Muscle layer of colon (tissue), 2 donors: ENCODE data around the gene AASS.
A peak's percentile ranks its signal among the peaks of the same experiment; 100 is the strongest.
"Not testable (repeated sequence)": the region's sequence is repeated elsewhere in the genome, so short reads cannot be mapped to it uniquely, and the experiment has no call there.

Experiments used
- H3K27ac ChIP-seq: one replicate; pipeline ENCODE4 v1.7.0; 2013; ENCODE audit warnings: low read depth, mild to moderate bottlenecking, low read length, moderate library complexity
- H3K27me3 ChIP-seq, 2 donors: one replicate each; pipeline ENCODE4 v1.7.0; 2013; ENCODE audit warnings: low read length in 2 of 2, mild to moderate bottlenecking in 2 of 2; ENCODE audit not compliant: insufficient read depth in 2 of 2, control insufficient read depth in 1 of 2
- H3K36me3 ChIP-seq: one replicate; pipeline ENCODE4 v1.7.0; 2013; ENCODE audit warnings: mild to moderate bottlenecking, low read length; ENCODE audit not compliant: insufficient read depth
- H3K4me1 ChIP-seq: one replicate; pipeline ENCODE4 v1.7.0; 2013; ENCODE audit warnings: mild to moderate bottlenecking, low read length; ENCODE audit not compliant: insufficient read depth
- H3K4me3 ChIP-seq, 2 donors: one replicate each; pipeline ENCODE4 v1.7.0; 2013; ENCODE audit warnings: low read length in 2 of 2, low read depth in 1 of 2, mild to moderate bottlenecking in 1 of 2, moderate library complexity in 1 of 2
- H3K9ac ChIP-seq: one replicate; pipeline ENCODE4 v1.7.0; 2013; ENCODE audit warnings: low read length
- H3K9me3 ChIP-seq: one replicate; pipeline ENCODE4 v1.7.0; 2013; ENCODE audit warnings: mild to moderate bottlenecking, low read length
- donor health status: abdominal sarcoma.
- donor health status: Adenocarcinoma of cecum.

AASS gene

GRCh38 chr7:122143751-122144711 lies at the start of gene AASS:
TSS of gene AASS (minus strand) at chr7:122144249. CDS start at chr7:122133726, 10,523 bp downstream.
- no peaks in the 10 kb centered on the region for H3K9me3 ChIP-seq
- H3K4me1 ChIP-seq, result peaks cover 4% of the 10 kb centered on the region
- no peaks in the 10 kb centered on the region for H3K36me3 ChIP-seq
- H3K4me3 ChIP-seq, result peak within 1 kb of the TSS; percentile 67 to 87
- peak within 1 kb of the TSS; percentile 93 for H3K27ac ChIP-seq
- H3K9ac ChIP-seq, result peak within 1 kb of the TSS; percentile 81
- no peaks in the 10 kb centered on the region for H3K27me3 ChIP-seq

GRCh38 chr7:122188785-122189184 lies 44.7 kb upstream of the AASS start:
- no peaks in the 10 kb centered on the region for H3K36me3 ChIP-seq
- no peak overlapping the region for H3K4me3 ChIP-seq
- H3K27me3 ChIP-seq, result no peaks in the 10 kb centered on the region
- no peak overlapping the region for H3K27ac ChIP-seq
- H3K9me3 ChIP-seq, result no peaks in the 10 kb centered on the region
- no peaks in the 10 kb centered on the region for H3K4me1 ChIP-seq
- H3K9ac ChIP-seq, result no peak overlapping the region

DNA sequence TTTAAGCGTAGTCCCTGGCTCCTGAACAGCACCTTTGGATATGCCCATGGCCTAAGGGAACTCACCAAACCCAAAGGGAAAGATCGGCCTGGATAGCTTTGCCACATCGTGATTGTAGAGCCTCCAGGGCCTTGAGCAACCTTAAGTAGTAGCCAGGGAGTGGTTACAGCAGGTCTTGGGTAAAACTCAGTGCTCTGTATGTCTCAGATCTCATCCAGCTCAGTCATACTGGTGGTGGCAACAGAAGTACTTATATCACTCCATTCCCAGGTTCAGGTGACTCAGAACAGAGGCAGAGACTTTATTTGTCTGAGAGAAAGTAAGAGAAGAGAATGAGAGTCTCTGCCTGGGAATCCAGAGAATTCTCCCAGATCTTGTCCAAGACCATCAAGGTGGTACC lies 39.1 kb upstream of the AASS start:
- Histone ChIP-seq H3K36me3 (no peaks in the 10 kb centered on the region), H3K9me3 (no peaks in the 10 kb centered on the region), H3K9ac (no peak overlapping the region), H3K27ac (no peak overlapping the region), H3K27me3 (no peaks in the 10 kb centered on the region), H3K4me1 (no peaks in the 10 kb centered on the region), H3K4me3 (no peak overlapping the region)

DNA sequence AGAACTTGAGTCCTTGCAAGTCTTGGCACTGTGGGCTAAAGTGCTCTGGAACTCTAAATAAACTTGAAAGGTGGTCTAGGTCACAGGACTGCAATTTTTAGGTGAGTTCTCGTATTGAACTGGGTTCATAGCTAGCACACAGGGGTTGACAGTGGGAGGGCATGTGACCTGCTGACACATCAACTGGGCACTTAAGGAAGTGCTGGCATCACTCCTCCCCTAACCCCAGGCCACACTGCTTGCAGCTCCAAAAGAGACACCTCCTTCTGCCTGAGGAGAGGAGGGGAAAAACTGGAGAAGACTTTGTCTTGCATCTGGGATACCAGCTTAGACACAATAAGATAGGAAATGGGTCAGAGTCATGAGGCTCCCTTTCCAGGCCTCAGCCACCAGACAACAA lies 38.0 kb upstream of the AASS start:
- H3K9ac ChIP-seq, result no peak overlapping the region
- no peaks in the 10 kb centered on the region for H3K36me3 ChIP-seq
- no peaks in the 10 kb centered on the region for H3K27me3 ChIP-seq
- H3K4me1 ChIP-seq, result no peaks in the 10 kb centered on the region
- H3K27ac ChIP-seq, result no peak overlapping the region
- no peak overlapping the region for H3K4me3 ChIP-seq
- H3K9me3 ChIP-seq, result no peaks in the 10 kb centered on the region

GRCh38 chr7:122172144-122172543 lies 28.1 kb upstream of the AASS start:
- not testable (repeated sequence) for H3K9me3 ChIP-seq, H3K9ac ChIP-seq, H3K27me3 ChIP-seq, H3K4me3 ChIP-seq, H3K36me3 ChIP-seq, H3K27ac ChIP-seq, H3K4me1 ChIP-seq

DNA sequence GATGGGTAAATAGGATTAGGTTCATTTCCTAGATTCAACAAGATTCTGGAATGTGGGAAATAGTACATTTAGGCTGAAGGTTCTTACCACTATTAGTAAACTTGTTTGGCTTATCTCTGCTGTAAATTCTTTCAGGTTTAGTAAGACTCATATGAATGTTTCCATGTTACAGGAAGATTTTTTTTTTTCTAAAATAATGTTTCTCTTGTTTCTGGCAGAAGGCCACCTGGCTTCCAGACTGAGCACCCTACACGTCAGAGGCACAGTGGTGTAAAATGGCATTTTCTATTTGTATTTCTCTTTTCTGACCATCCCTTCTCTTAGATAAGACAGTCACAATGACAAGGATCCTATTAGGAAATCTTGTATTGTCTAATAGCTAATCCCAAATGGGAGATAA lies 22.7 kb upstream of the AASS start:
- Histone ChIP-seq H3K27me3 (no peaks in the 10 kb centered on the region), H3K4me3 (no peak overlapping the region), H3K9me3 (no peaks in the 10 kb centered on the region), H3K9ac (no peak overlapping the region), H3K36me3 (no peaks in the 10 kb centered on the region), H3K4me1 (no peaks in the 10 kb centered on the region), H3K27ac (no peak overlapping the region)

GRCh38 chr7:122166275-122166674 lies 22.2 kb upstream of the AASS start:
- Histone ChIP-seq H3K27me3 (no peaks in the 10 kb centered on the region), H3K9me3 (no peaks in the 10 kb centered on the region), H3K27ac (no peak overlapping the region), H3K4me1 (no peaks in the 10 kb centered on the region), H3K36me3 (no peaks in the 10 kb centered on the region), H3K9ac (no peak overlapping the region), H3K4me3 (no peak overlapping the region)

- H3K4me1 ChIP-seq, result no peaks in the 10 kb centered on the region
Observed at GRCh38 chr7:122161628-122162027, 17.6 kb upstream of the AASS start.

DNA sequence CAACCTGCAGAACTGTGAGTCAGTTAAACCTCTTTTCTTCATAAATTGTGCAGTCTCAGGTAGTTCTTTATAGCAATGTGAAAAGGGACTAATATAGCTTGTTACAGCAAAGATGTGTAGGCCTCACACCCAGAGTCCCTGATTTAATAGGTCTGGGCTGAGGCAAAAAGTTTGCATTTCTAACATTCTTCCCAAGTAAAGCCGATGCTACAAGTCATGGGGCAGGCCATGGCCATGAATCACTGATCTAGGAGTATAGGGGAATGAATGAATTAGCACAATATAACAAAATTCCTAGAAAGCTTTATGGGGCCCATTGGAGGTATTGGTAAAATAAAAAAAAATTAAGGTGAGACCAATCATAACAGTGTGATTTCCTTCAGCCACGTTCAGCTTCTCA lies 11.5 kb upstream of the AASS start:
- Histone ChIP-seq H3K27ac (no peak overlapping the region), H3K27me3 (no peaks in the 10 kb centered on the region), H3K4me3 (no peak overlapping the region), H3K36me3 (no peaks in the 10 kb centered on the region), H3K9me3 (no peaks in the 10 kb centered on the region), H3K9ac (no peak overlapping the region), H3K4me1 (no peaks in the 10 kb centered on the region)

More at GRCh38 chr7:122161628-122162027, 17.6 kb upstream of the AASS start:
- no peak overlapping the region for H3K9ac ChIP-seq
- no peaks in the 10 kb centered on the region for H3K36me3 ChIP-seq
- no peaks in the 10 kb centered on the region for H3K27me3 ChIP-seq
- H3K4me3 ChIP-seq, result no peak overlapping the region
- H3K27ac ChIP-seq, result no peak overlapping the region
- H3K9me3 ChIP-seq, result no peaks in the 10 kb centered on the region

GRCh38 chr7:122148878-122149277 lies 4.8 kb upstream of the AASS start:
- no peaks in the 10 kb centered on the region for H3K9me3 ChIP-seq
- peaks cover 4% of the 10 kb centered on the region for H3K4me1 ChIP-seq
- no peaks in the 10 kb centered on the region for H3K27me3 ChIP-seq
- H3K4me3 ChIP-seq, result no peak overlapping the region
- H3K9ac ChIP-seq, result no peak overlapping the region
- no peaks in the 10 kb centered on the region for H3K36me3 ChIP-seq
- H3K27ac ChIP-seq, result no peak overlapping the region

GRCh38 chr7:122148081-122148480 lies 4.0 kb upstream of the AASS start:
- H3K36me3 ChIP-seq, result no peaks in the 10 kb centered on the region
- H3K9me3 ChIP-seq, result no peaks in the 10 kb centered on the region
- no peaks in the 10 kb centered on the region for H3K27me3 ChIP-seq
- no peak overlapping the region for H3K9ac ChIP-seq
- no peak overlapping the region for H3K4me3 ChIP-seq
- peaks cover 4% of the 10 kb centered on the region for H3K4me1 ChIP-seq
- no peak overlapping the region for H3K27ac ChIP-seq
